ENCODE measurements around the gene RTN4R. TPM values are rescaled to one million over a fixed set of nuclear protein-coding genes. Genes with fewer than 3 reads are reported as not detected.
"Not testable (repeated sequence)": the region's sequence is repeated elsewhere in the genome, so short reads cannot be mapped to it uniquely, and the experiment has no call there.

Gene RTN4R
- total and polyA plus RNA-seq, 11 donors = 0.53 to 2.6 (median 1.4) TPM

DNA sequence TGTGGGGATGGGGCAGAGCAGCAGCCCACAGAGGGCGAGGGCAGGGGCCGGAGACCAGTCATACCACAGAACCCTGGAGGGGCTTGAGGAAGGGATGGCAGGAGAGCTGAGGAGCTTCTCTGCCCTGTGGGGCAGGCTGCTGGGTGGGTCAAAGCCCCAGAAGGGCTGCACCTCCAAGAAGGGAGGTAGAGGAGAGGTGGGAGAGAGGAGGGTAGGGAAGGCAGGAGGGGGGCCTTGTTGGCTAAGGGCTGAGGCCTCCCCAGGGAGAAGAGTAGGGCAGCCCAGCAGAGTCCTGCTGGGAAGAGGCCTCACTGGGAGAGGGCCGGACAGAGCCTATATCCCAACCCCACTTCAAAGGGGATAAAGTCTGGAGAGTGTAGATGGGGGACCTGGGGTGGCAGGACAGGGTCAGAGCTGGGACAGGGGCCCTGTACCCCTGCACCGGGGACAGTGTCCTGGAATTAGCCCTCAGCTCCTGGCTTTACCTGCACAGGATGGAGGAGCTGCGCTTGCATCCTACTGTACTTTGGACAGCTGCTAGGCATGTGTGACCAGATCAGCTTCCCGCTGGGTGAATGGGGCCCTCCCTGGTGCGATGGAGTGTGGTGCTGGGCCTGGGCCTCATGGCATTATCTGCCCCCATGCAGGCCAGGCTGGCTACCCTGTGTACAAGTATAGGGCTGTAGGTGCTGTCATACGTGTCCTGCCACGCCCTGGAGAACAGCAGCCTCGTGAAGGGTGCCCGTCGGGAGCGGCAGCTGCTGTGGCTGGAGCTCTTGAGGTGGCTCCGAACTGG lies 44.5 kb upstream of the RTN4R start:
- H3K27me3 ChIP-seq = no peaks in the 10 kb centered on the region
- H3K4me3 ChIP-seq = no peak overlapping the region
- 87 to 92% (median 89%) methylated on average over 14 of the region's 14 CpGs for WGBS, 4 donors
- no peak for ATAC-seq
- H3K36me3 ChIP-seq = peaks cover 0 to 9% (median 3%) of the 10 kb centered on the region in 9 donors
- intact Hi-C loops (cut with DNase I) = no loop called here
- no peak for DNase-seq
- no peaks in the 10 kb centered on the region for H3K9me3 ChIP-seq
- no peak for TF ChIP-seq POLR2A (IDR thresholded peaks at IDR 0.05)
- TF ChIP-seq, protein P1, sequence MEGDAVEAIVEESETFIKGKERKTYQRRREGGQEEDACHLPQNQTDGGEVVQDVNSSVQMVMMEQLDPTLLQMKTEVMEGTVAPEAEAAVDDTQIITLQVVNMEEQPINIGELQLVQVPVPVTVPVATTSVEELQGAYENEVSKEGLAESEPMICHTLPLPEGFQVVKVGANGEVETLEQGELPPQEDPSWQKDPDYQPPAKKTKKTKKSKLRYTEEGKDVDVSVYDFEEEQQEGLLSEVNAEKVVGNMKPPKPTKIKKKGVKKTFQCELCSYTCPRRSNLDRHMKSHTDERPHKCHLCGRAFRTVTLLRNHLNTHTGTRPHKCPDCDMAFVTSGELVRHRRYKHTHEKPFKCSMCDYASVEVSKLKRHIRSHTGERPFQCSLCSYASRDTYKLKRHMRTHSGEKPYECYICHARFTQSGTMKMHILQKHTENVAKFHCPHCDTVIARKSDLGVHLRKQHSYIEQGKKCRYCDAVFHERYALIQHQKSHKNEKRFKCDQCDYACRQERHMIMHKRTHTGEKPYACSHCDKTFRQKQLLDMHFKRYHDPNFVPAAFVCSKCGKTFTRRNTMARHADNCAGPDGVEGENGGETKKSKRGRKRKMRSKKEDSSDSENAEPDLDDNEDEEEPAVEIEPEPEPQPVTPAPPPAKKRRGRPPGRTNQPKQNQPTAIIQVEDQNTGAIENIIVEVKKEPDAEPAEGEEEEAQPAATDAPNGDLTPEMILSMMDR (IDR thresholded peaks at IDR 0.05) = no peak
- peaks cover 0 to 17% (median 5%) of the 10 kb centered on the region in 12 donors for H3K4me1 ChIP-seq
- no peak overlapping the region for H3K27ac ChIP-seq

DNA sequence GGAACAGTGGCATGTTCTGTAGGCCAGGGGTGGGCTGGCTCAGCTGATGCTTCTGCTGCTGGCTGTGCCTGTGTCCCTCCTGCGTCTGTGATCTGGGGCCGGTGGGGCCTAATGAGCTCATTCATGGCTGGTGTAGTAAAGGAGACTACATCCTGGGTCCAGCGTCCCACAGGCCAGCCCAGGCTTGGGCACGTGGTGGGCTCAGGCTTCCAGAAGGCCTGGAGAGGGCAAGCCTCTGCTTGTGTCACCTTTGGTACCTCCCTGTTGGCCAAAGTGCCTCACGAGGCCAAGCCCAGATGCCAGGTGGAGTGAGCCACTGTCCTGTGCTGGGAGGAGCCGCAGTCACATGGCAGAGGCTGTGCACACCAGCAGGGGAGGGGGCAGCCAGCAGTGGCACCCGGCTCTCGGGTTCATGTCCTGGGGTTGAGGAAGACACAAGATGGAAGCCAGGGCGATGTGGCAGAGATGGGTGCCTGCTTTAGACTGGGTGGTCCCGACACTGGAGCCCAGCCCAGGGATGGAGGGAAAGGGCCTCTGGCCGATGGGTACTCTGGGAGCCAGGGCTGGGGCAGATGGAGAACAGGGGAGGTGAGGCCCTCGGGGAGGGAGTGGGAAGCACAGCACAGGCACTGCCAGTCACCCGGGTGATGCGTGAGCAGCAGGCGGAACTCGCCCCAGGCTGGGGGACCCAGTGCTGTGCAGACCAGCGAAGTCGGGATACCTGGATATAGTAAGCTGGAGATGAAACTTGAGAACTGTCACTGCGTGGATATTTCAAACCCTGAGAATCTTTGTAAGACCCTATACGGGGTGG lies 43.3 kb upstream of the RTN4R start:
- ATAC-seq; intact Hi-C loops (cut with DNase I); H3K9me3 ChIP-seq; H3K27ac ChIP-seq; H3K36me3 ChIP-seq; H3K4me3 ChIP-seq; H3K27me3 ChIP-seq; H3K4me1 ChIP-seq: not testable (repeated sequence)
- peak in 2 of 5 donors; percentile 17 to 59 for DNase-seq
- 87 to 88% (median 87%) methylated on average over 12 to 18 of the region's 20 CpGs for WGBS, 4 donors

DNA sequence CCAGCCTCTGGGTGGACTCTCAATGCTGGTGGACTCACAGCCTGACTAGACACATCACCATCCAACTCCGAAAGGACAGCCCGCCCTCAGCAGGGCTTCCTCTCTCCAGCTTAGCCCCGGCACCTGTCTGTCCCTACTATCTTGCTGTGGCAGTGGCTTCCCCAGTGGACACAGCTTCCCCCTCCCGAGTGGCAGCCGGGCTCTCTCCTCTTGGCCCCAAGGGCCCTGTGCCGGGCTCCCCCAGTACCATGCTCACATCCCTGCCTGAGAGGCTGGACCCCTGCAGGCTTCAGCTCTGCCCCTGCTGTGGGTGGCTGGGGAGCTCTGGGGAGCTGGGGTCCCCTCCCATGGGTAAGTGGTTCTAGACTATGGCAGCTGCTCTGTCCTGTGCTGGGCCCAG lies 42.7 kb upstream of the RTN4R start:
- WGBS, 4 donors = 80 to 91% (median 84%) methylated on average over 2 to 6 of the region's 6 CpGs
- ATAC-seq; H3K9me3 ChIP-seq; H3K4me1 ChIP-seq; H3K27ac ChIP-seq; H3K4me3 ChIP-seq; H3K27me3 ChIP-seq; intact Hi-C loops (cut with DNase I); H3K36me3 ChIP-seq: not testable (repeated sequence)
- peak in 2 of 5 donors; percentile 21 to 48 for DNase-seq

DNA sequence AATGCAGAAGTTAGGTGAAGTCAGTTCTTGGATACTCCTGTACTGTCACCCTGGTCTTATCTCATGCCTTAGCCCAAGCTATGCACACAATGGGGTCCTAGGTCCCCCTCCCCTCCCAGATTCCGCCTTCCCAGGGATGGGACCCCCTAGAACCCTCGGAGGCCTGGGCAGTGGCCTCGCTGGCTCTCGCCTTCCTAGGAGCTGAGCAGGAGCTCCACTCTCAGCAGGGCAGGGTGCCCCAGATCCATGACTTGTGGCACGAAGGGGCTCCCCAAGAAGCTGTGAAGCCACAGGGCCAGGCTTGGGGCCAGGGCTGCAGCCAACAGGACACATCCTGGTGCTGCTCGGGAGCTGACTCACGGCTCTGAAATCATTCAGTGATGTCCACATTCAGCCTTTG lies 42.1 kb upstream of the RTN4R start:
- intact Hi-C loops (cut with DNase I); H3K4me3 ChIP-seq; H3K9me3 ChIP-seq; H3K4me1 ChIP-seq; H3K36me3 ChIP-seq; ATAC-seq; DNase-seq; H3K27me3 ChIP-seq; H3K27ac ChIP-seq: not testable (repeated sequence)
- 80 to 100% (median 87%) methylated on average over 1 to 6 of the region's 7 CpGs for WGBS, 4 donors

DNA sequence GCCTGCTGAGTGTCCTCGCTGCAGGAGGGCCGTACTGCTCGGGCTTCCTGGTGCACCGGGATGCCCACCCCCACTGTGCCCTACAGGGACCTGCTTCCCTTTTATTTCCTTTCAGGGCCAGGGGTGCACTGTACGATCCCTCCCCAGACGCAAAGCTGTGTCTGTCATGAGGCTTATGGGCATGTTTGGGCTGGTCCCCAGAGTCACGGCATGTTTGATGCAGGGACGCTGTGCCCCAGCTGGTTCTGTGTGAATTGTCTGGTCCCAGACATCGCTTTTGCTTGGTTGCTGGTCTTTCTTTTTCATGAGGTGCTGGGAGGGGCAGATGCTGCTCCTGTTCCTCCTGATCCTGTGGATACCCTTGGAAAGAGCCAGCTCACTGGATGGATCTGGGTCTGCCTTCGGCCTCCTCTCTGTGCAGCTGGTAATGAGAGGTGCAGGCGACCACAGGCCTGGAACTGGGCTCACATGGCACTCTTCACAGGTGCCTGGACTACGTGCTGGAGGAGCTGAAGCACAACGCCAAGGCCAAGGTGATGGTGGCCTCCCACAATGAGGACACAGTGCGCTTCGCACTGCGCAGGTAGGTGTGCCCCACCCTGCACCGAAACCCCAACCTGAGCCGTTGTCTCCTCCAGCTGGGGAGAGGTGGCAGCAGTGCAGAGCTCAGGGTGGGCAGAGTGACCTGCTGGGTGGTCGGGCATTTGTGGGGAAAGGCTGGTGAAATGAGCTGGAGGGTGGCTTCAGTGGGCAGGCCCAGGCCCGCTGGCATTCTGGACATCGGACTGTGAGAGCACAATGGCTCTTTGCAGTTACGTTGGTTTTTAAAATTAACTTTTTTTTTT lies 40.9 kb upstream of the RTN4R start:
- H3K36me3 ChIP-seq; ATAC-seq; intact Hi-C loops (cut with DNase I); H3K4me3 ChIP-seq; H3K27ac ChIP-seq; H3K27me3 ChIP-seq; H3K9me3 ChIP-seq; H3K4me1 ChIP-seq: not testable (repeated sequence)
- DNase-seq = peak in 1 of 5 donors; percentile 14
- WGBS, 4 donors = 86 to 94% (median 90%) methylated on average over 15 to 22 of the region's 22 CpGs

DNA sequence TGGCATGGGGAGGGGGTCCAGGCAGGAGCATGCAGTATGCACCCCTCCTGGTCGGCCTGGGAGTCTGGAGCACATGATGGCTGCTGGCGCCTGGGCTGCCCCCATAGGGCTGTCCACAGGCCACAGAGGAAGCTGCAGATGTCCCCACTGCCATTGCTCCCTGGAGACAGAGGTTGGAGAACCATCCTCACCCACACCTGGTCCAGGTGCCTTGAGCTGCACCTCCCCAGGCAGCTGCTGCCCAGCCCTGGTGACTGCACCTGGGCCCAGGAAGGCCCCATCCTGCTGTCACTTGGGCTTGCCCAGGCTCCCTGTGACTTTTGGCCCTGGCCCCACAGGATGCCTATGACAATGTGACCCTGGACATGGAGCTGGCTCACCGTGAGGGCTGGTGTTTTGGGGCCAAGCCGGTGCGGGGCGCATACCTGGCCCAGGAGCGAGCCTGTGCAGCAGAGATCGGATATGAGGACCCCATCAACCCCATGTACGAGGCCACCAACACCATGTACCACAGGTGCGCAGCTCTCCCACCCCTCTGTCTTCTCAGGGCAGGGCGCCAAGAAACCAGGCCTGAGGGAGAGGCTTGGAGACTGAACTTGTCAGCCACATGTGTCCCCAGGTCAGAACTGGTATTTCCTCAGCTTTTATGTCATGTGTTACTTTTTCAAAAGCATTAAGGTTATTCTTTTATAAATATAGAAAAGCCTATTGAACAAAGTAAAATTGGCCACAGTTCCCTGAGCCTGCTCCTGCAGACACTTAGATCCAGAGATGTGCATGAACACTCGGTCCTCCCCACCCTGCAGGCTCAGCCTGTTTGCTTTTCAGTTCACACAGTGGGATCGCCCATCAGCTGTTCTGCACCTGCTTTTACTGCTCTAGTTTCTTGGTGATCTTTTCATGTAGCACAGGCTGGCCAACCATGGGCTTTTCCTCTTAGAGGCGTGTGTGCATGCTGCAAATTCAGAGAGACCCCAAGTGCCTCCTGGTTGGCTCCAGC lies 39.6 kb upstream of the RTN4R start:
- peak in 2 of 5 donors; percentile 9 to 55 for DNase-seq
- intact Hi-C loops (cut with DNase I); H3K36me3 ChIP-seq; H3K9me3 ChIP-seq; H3K4me1 ChIP-seq; ATAC-seq; H3K27ac ChIP-seq; H3K4me3 ChIP-seq: not testable (repeated sequence)
- 85 to 90% (median 87%) methylated on average over 5 to 14 of the region's 14 CpGs for WGBS, 4 donors
- H3K27me3 ChIP-seq = peaks cover 0 to 13% (median 0%) of the 10 kb centered on the region in 9 donors

DNA sequence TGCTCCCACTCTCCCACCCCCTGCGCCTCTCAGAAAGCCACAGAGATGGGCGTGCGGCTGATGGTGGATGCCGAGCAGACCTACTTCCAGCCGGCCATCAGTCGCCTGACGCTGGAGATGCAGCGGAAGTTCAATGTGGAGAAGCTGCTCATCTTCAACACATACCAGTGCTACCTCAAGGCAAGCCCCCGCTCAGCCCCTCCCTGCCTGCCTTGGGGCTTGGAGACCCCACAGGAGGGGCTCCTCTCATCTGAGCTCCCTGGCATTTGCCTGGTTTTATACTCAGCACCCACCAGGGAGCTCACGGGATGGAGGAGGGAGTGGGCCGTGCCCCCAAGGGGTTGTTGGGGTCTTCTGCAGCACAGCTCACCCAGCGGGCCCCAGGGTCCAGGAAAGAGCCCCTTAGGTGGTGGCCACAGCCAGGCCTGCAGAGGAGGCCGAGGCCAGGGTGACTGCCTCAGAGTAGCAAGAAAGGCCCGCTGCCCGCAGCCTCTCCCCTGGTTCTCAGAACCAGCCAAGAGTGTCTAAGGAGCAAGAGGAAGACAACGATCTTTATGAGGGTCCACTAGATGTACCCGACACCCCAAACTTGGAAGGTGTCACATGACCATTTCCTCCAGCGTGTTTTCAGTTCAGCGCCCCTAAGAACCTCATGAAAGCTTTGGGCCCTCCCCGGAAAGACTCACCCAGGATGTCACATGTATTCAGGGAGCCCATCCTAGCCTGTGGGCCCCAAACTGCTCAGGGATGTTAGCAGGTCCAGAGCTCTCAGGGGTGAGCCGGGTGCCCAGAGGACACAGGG lies 38.7 kb upstream of the RTN4R start:
- H3K9me3 ChIP-seq; ATAC-seq; intact Hi-C loops (cut with DNase I); H3K36me3 ChIP-seq; H3K4me3 ChIP-seq; H3K4me1 ChIP-seq; H3K27ac ChIP-seq: not testable (repeated sequence)
- 85 to 96% (median 92%) methylated on average over 4 to 21 of the region's 21 CpGs for WGBS, 4 donors
- peak in 2 of 5 donors; percentile 19 to 48 for DNase-seq
- H3K27me3 ChIP-seq = peaks cover 0 to 19% (median 3%) of the 10 kb centered on the region in 9 donors
